Suprapubic skin (tissue), 4 donors: ENCODE data around the gene KSR2. TPM values are rescaled to one million over a fixed set of nuclear protein-coding genes. Genes with fewer than 3 reads are reported as not detected.

Experiments used
- DNase-seq, 2 donors: peaks; one replicate each; pipeline ENCODE4 v3.0.0-alpha.2; 2019; ENCODE audit warnings: low spot score in 2 of 2
- H3K27ac ChIP-seq: fragments of 200-600 bp; sonication (generic); one replicate; pipeline ENCODE4 v1.5.1; 2019
- H3K27me3 ChIP-seq: fragments of 200-600 bp; sonication (generic); one replicate; pipeline ENCODE4 v1.5.1; 2019
- H3K36me3 ChIP-seq: fragments of 200-600 bp; sonication (generic); one replicate; pipeline ENCODE4 v1.5.1; 2019
- H3K4me1 ChIP-seq: fragments of 200-600 bp; sonication (generic); one replicate; pipeline ENCODE4 v1.5.1; 2019
- H3K4me3 ChIP-seq: fragments of 200-600 bp; sonication (generic); one replicate; pipeline ENCODE4 v1.5.1; 2019; ENCODE audit warnings: mild to moderate bottlenecking
- H3K9me3 ChIP-seq: fragments of 200-600 bp; sonication (generic); one replicate; pipeline ENCODE4 v1.5.1; 2019
- EP300 ChIP-seq: sonication (generic); formaldehyde crosslinking; IDR thresholded peaks from one replicate; pipeline ENCODE4 v1.6.1; 2017; ENCODE audit warnings: antibody characterized with exemption
- POLR2A ChIP-seq, 2 donors: fragments of 450-650 bp; IDR thresholded peaks; one replicate each; pipeline ENCODE4 v1.6.1; 2017; ENCODE audit warnings: antibody characterized with exemption in 2 of 2, mild to moderate bottlenecking in 2 of 2, moderate library complexity in 2 of 2
- POLR2AphosphoS5 ChIP-seq, 3 donors: sonication (generic); formaldehyde crosslinking; IDR thresholded peaks; one replicate each; pipeline ENCODE4 v1.6.1; 2017; ENCODE audit warnings: antibody characterized with exemption in 3 of 3
- WGBS: methylation state at CpG from one replicate; pipeline ENCODE4 v1.1.5; 2018; 5-methylcytosine and 5-hydroxymethylcytosine counted together
- total RNA-seq, 4 donors: library from RNA; depleted of rRNA; stranded (reverse); fragments of >200 nt; gene quantifications; one replicate each; pipeline ENCODE4 v1.1.0, GENCODE V29; 2016
- TF ChIP-seq, protein P1 (sequence below), 2 donors: fragments of 200-600 bp in 1 of 2; fragments of 450-650 bp in 1 of 2; sonication (generic) in 1 of 2; IDR thresholded peaks; one replicate each; pipeline ENCODE4 v1.5.1; 2016 to 2019; ENCODE audit warnings: antibody characterized with exemption in 2 of 2, mild to moderate bottlenecking in 1 of 2, moderate library complexity in 1 of 2

KSR2 gene
- total RNA-seq, 4 donors from 2014 or later = 0.24 to 0.39 (median 0.38) TPM; not detected in 1

DNA sequence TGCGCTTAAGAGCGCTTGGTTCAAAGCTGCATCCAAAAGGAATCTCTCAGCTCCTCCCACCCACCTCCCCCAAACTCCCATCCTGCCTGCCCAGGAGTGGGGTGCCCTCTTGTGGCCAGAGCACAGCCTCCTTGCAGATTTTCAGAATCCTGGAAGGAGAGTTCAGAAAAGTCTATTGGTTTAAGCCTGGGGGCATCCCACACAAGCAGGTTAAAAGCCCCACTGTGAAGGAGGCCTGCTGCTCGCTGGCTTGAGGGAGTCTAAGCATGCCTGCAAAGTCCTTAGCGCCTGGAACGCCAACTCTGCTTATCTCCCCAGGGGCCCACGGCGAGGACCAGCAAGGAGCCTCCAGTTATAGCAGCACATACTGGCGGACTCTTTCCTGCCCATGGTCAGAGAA lies 297.1 kb downstream of the KSR2 start:
- Histone ChIP-seq H3K9me3 (no peaks in the 10 kb centered on the region), H3K36me3 (no peaks in the 10 kb centered on the region), H3K4me3 (no peak overlapping the region), H3K27me3 (peaks cover 10% of the 10 kb centered on the region), H3K4me1 (no peaks in the 10 kb centered on the region), H3K27ac (no peak overlapping the region)
- TF ChIP-seq EP300 (no peak), POLR2AphosphoS5 (IDR thresholded peaks at IDR 0.05) (no peak), POLR2A (IDR thresholded peaks at IDR 0.05) (no peak)
- TF ChIP-seq, protein P1, sequence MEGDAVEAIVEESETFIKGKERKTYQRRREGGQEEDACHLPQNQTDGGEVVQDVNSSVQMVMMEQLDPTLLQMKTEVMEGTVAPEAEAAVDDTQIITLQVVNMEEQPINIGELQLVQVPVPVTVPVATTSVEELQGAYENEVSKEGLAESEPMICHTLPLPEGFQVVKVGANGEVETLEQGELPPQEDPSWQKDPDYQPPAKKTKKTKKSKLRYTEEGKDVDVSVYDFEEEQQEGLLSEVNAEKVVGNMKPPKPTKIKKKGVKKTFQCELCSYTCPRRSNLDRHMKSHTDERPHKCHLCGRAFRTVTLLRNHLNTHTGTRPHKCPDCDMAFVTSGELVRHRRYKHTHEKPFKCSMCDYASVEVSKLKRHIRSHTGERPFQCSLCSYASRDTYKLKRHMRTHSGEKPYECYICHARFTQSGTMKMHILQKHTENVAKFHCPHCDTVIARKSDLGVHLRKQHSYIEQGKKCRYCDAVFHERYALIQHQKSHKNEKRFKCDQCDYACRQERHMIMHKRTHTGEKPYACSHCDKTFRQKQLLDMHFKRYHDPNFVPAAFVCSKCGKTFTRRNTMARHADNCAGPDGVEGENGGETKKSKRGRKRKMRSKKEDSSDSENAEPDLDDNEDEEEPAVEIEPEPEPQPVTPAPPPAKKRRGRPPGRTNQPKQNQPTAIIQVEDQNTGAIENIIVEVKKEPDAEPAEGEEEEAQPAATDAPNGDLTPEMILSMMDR (IDR thresholded peaks at IDR 0.05) = peak in 1 of 2 donors; percentile 37
- no peak for DNase-seq
- 44% methylated on average over 7 of the region's 8 CpGs for WGBS

DNA sequence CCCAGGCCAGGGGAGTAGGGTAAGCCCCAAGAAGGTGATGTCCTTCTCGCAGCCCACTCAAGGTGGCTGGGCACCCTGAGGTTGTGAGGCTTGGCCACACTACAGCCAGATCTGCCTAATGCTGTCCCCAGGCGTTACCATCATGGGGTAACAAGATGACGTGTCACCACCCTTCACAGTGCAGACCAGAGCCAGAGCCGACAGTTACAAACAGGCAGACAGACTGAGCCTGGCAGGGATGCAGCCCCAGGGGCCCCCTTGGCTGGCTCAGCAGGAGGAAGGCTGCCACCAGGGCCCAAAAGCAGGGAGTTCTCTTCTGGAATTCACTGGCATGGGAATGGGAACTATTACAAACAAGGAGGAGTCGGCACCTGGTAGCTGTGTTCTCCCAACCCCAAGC lies 304.6 kb downstream of the KSR2 start:
- no peaks in the 10 kb centered on the region for H3K4me1 ChIP-seq
- no peak for TF ChIP-seq POLR2A (IDR thresholded peaks at IDR 0.05)
- TF ChIP-seq, protein P1 (IDR thresholded peaks at IDR 0.05) = no peak
- no peak for TF ChIP-seq EP300
- TF ChIP-seq POLR2AphosphoS5 (IDR thresholded peaks at IDR 0.05) = no peak
- 63% methylated on average over 2 of the region's 5 CpGs for WGBS
- no peaks in the 10 kb centered on the region for H3K36me3 ChIP-seq
- H3K27ac ChIP-seq = no peak overlapping the region
- H3K27me3 ChIP-seq = peaks cover 14% of the 10 kb centered on the region
- no peak for DNase-seq
- no peaks in the 10 kb centered on the region for H3K9me3 ChIP-seq
- H3K4me3 ChIP-seq = no peak overlapping the region

DNA sequence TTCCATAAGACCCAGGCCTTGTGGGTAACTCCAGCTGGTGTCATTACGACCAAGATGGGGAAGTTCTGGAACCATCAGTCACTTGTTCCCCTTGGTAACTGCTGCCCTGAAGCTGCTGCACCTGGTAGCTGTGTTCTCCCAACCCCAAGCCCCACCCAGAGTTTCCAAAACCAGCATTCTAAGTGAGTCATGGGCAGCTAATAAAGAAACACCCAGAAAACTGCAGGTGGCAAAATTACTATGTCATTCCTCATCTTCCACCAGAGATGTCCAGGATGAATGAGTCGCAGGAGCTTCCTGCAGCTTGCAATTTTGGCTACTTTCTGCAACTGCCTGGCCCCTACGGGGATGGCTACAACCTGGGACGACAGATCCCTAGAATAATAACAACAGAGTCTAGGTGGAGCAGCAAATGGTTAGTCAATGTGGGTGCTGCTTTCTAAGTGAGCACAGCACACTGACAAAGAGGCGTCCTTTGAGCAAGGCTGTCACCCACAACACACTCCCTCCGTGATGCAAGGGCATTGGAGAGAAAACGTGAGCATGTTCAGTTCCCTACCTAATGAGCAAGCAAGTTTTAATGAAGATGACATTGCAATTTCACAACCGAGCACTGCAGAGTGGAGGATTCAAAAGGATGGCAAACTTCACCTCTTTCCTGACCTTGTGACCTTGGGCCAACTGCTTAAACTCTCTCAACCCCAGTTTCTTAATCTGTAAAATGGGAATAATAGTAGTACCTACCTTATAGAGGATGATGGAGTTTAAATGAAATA lies 306.0 kb downstream of the KSR2 start:
- 65% methylated on average over 6 of the region's 8 CpGs for WGBS
- H3K4me3 ChIP-seq = no peak overlapping the region

DNA sequence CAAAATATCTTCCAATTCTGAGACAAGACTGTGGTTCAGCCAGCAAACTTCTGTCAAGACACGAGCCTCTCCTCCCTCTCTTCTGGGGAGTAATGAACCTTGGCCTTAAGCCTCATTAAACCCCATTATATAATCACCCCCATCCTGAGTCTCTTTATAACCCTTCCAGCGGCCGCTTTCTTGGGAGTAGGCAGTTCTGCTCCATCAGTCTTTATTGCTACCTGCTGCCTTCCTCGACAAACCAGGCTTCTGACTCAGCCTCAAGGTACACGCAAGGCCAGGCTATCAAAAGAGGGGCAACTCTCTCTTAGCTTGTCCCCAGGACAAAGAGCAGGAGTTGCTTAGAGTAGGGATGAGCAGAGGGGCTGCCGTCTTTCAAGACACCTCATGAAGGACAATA lies 306.6 kb downstream of the KSR2 start:
- TF ChIP-seq, protein P1 (IDR thresholded peaks at IDR 0.05) = no peak
- TF ChIP-seq POLR2A (IDR thresholded peaks at IDR 0.05) = no peak
- TF ChIP-seq EP300 = no peak
- TF ChIP-seq POLR2AphosphoS5 (IDR thresholded peaks at IDR 0.05) = no peak
- WGBS = 67% methylated on average over 6 of the region's 6 CpGs
- H3K27me3 ChIP-seq = peaks cover 4% of the 10 kb centered on the region

More for the DNA sequence above, 306.0 kb downstream of the KSR2 start:
- DNase-seq = no peak
- no peaks in the 10 kb centered on the region for H3K36me3 ChIP-seq
- no peaks in the 10 kb centered on the region for H3K9me3 ChIP-seq
- H3K4me1 ChIP-seq = no peaks in the 10 kb centered on the region
- TF ChIP-seq POLR2AphosphoS5 (IDR thresholded peaks at IDR 0.05) (no peak), EP300 (no peak)
- H3K27ac ChIP-seq = no peak overlapping the region
- peaks cover 9% of the 10 kb centered on the region for H3K27me3 ChIP-seq

DNA sequence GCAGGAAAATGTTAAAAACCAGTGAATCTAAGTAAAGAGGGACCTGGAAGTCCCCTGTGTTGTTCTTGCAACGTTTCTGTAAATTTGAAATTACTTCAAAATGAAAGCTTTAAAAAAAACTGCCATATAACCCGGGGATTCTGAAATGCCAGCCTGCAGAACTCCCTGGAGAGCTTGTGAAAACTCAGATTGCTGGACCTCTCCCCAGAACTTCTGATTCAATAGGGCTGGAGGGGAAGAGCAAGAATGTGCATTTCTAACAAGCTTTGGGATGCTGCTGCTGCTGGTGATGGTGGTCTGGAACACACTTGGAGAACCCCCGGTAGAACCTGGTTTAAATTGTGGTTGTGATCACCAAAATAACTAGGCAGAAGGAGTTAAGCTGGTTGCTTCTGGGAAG lies 307.3 kb downstream of the KSR2 start:
- no peak overlapping the region for H3K27ac ChIP-seq
- no peak for TF ChIP-seq POLR2AphosphoS5 (IDR thresholded peaks at IDR 0.05)
- no peak for TF ChIP-seq POLR2A (IDR thresholded peaks at IDR 0.05)
- H3K4me1 ChIP-seq = no peaks in the 10 kb centered on the region
- no peaks in the 10 kb centered on the region for H3K36me3 ChIP-seq
- peaks cover 4% of the 10 kb centered on the region for H3K27me3 ChIP-seq
- H3K4me3 ChIP-seq = no peak overlapping the region
- WGBS = 43% methylated on average over 3 of the region's 3 CpGs
- no peaks in the 10 kb centered on the region for H3K9me3 ChIP-seq
- no peak for DNase-seq

More for the DNA sequence above, 306.6 kb downstream of the KSR2 start:
- Histone ChIP-seq H3K36me3 (no peaks in the 10 kb centered on the region), H3K4me3 (no peak overlapping the region), H3K4me1 (no peaks in the 10 kb centered on the region), H3K9me3 (no peaks in the 10 kb centered on the region), H3K27ac (no peak overlapping the region)
- no peak for DNase-seq

DNA sequence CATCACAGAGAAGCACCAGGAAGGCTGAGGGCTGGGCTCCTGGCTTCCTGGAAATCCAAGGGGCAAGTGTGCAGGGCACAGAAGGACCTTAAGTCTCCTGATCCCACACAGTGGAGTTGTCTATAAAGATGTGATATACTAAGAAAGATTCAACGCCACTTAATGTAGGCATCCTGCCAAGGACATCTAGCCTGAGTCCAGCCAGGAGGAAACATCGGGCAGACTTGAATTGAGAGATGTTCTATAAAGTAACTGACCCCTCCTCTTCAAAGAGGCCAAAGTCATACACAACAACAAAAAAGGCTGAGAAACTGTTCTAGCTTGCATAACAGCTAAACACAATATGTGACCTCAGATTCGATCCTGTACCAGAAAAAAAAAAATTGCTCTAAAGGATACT lies 307.9 kb downstream of the KSR2 start:
- no peak overlapping the region for H3K27ac ChIP-seq
- no peaks in the 10 kb centered on the region for H3K9me3 ChIP-seq
- H3K27me3 ChIP-seq = peaks cover 4% of the 10 kb centered on the region
- no peaks in the 10 kb centered on the region for H3K4me1 ChIP-seq
- TF ChIP-seq POLR2A (IDR thresholded peaks at IDR 0.05) = no peak
- TF ChIP-seq EP300 = no peak
- TF ChIP-seq POLR2AphosphoS5 (IDR thresholded peaks at IDR 0.05) = no peak
- TF ChIP-seq, protein P1 (IDR thresholded peaks at IDR 0.05) = no peak
- no peak overlapping the region for H3K4me3 ChIP-seq
- WGBS = 66% methylated on average over 3 of the region's 3 CpGs
- H3K36me3 ChIP-seq = no peaks in the 10 kb centered on the region
- DNase-seq = no peak
